ENCODE measurements around the gene VPS13C.
"Not testable (repeated sequence)": the region's sequence is repeated elsewhere in the genome, so short reads cannot be mapped to it uniquely, and the experiment has no call there.

Gene VPS13C

DNA sequence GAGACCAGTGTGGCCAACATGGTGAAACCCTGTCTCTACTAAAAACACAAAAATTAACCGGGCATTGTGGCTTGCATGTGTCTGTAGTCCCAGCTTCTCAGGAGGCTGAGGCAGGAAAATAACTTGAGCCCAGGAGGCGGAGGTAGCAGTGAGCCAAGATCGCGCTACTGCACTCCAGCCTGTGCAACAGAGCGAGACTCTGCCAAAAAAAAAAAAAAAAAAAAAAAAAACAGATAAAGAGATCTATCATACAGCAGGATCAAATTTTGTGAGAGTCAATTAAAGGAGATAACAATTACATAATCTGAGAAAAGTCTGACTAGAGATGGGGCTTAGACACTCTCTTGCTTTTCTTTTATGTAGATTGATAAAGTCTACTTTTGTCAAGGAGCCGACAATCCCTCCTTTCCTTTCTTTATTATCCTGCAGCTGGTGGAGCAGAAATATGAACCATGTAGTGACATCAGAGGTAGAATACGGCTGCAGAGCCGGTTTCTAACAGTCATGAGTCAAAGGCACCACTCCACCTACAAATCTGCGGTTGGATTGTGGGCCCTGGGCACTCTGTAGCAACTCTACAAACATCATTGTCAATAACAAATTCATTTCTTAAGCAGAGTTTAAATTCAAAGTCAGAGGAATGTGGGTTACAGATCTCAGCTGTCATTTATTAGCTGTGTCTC, 15.5 kb upstream of the VPS13C start:
- no peak for DNase-seq (ENCODE audit: low spot score)

- DNase-seq (ENCODE audit: low spot score): no peak
Observed at GRCh38 chr15:62071711-62072308, 11.6 kb upstream of the VPS13C start.

GRCh38 chr15:62069551-62069950, 9.3 kb upstream of the VPS13C start:
- DNase-seq (ENCODE audit: low spot score): no peak

DNA sequence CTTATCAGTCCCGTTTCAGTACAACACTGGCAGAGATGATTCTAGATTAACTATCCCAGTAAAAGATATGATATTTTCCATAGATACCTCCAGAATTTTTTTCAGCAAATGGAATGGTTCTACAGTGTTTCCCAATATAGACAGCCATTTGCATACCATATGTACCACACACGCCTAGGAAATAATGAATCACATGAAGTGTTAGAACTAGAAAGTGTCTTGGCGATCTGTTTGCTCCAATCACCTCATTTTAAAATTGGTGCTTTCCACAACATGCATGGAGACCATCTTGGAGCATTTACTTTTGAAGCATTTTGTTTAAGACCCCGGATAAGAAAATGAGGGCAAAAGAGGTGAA, 8.5 kb upstream of the VPS13C start:
- DNase-seq (ENCODE audit: low spot score): no peak

- peak; percentile 35 for DNase-seq (ENCODE audit: low spot score)
Observed at GRCh38 chr15:62068071-62068809, 8.0 kb upstream of the VPS13C start.

- DNase-seq (ENCODE audit: low spot score): no peak
Observed at GRCh38 chr15:62067448-62068044, 7.3 kb upstream of the VPS13C start.

- DNase-seq (ENCODE audit: low spot score): peak; percentile 67
Observed at GRCh38 chr15:62066663-62067447, 6.6 kb upstream of the VPS13C start, which contains the start of gene C2CD4A. C2CD4A (plus strand) TSS chr15:62066977; CDS start chr15:62067614, 637 bp downstream.

DNA sequence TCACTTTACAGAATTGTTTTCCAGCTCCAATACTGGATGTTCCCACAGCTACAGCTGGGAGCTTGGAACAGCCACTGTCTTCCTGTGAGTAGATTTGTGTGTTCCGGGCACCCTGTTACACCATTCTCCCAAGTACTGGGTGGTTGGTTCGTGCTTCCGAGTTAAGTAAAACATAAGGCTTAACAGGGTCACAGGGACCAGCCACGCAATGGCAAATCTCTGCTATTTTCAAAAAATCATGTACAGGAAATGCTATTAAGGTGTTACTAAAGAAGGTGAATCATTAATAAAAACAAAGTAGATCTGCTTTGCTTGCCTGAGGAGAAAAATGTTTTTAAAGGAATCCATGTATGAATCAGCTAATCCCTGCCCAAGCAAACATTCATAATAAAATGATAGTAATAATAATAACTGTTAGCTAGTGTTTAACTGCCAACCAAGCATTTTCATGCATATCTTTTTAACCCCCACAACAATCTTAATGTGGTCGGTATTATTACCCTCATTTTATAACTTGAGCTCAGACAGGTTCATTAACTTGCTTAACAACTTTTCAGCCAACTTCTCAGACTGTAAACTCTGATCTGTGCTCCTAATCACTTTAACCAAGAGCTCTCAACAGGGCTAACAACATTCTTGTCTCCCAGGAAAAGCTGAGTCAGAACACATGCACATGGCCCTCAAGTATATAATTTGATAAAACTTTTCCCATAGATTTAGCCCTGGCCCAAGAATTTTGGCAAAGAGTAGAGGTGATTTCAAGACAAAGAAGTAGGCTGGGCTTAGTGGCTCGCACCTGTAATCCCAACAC, 3.8 kb upstream of the VPS13C start:
- DNase-seq (ENCODE audit: low spot score): no peak

DNA sequence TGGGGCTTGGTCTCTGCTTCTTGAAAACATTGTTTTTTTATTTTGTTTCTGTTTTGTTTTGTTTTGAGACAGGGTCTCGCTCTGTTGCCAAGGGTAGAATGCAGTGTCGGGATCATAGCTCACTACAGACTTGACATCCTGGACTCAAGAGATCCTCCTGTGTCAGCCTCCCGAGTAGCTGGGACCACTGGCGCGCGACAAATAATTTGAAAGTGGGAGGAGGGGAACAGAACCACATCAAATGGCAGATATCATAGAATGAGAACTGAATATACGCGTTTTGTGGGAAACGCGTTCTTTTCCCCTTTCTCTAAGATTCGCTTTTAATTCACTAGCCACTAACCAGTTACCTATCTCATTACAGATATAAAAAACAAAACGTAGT, 641 bp upstream of the VPS13C start:
- DNase-seq (ENCODE audit: low spot score): no peak

DNA sequence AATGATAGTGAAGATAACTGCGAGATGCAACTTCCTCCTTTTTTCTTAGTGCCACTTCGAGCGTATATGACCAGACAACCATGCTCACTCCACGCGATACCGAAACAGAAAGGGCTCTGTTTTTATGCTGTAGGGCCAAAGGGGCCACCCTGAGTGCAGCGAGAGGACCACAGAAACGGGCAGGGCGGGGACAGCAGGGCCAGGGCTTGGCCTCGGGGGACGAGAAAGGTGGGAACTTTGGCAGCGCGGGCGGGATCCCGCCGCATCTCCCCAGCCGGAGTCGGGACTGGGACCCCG, 483 bp downstream of the VPS13C start:
- peak; percentile 39 for DNase-seq (ENCODE audit: low spot score)

DNA sequence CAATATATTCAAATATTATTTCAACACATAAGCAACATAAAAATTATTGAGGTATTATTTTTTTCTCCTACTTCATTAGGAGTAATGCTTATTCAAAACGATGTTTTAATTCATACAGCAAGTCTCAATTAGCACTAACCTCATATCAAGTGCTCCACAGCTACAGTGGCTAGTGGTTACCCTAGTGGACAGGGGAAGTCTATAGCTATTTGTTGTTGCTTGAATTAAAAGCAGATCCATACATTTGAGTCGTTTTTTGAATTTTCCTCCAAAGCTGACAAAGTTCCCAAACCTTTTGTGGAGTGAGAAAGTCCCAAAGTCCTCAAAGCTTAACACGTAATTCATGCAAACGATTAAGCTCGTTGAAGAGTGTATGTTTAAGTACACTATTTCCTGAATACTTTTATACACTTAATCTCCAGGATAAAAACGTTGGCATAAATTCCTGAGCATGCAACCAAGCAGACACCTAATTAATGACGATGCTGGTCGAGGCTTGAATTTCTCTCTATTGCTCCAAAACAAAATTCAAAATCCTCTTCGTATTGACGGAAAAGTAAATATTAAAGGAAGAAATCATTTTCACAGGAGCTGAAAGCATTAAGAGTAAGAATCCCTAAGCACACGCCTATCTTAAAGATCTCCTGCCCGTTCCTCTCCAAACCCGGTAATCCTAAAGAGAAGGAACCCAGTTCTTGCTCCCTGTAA, 985 bp downstream of the VPS13C start:
- no peak for DNase-seq (ENCODE audit: low spot score)

DNA sequence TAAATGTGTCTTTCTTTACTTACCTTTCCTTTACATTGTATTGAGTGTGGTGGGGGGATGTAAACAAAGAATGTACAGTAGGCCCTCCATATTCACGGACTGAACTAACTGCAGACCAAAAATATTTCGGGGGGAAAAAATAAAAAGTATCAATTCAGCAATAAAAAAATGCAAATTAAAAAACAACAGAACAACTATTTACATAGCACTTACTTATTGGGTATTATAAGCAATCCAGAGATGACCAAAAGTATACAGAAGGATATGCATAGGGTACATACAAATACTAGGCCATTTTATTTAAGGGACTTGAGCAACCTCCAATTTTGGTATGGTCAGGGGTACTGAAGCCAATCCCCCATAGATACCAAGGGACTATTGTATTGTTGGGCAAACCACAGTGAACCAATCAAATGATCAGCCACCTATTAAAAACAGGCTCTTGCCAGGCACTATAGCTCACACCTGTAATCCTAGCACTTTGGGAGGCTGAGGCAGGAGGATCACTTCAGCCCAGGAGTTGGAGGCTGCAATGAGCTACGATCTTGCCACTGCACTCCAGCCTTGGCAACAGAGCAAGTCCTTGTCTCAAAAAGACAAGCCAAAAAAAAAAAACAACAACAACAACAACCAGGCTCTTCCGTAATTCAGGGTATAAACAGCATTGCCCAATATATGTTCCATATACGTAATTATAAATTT, 1.8 kb downstream of the VPS13C start:
- no peak for DNase-seq (ENCODE audit: low spot score)

GRCh38 chr15:62057341-62057980, 2.8 kb downstream of the VPS13C start:
- no peak for DNase-seq (ENCODE audit: low spot score)

DNA sequence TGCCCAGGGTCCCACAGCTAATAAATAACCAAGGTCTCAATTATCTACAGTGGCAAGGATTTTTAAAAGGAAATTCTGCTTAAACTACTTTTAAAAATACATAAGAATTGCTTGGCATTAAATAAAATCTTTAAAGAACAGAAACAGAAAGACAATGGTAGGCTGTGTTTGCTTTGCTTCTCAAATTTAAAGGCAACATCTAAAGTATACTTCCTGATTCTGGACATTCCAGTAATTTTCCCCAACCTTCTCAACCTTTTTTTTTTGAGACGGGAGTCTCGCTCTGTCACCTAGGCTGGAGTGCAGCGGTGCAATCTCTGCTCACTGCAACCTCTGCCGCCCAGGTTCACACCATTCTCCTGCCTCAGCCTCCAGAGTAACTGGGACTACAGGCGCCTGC, 5.3 kb downstream of the VPS13C start:
- DNase-seq (ENCODE audit: low spot score): no peak

GRCh38 chr15:62053439-62054085, 6.7 kb downstream of the VPS13C start:
- no peak for DNase-seq (ENCODE audit: low spot score)

DNA sequence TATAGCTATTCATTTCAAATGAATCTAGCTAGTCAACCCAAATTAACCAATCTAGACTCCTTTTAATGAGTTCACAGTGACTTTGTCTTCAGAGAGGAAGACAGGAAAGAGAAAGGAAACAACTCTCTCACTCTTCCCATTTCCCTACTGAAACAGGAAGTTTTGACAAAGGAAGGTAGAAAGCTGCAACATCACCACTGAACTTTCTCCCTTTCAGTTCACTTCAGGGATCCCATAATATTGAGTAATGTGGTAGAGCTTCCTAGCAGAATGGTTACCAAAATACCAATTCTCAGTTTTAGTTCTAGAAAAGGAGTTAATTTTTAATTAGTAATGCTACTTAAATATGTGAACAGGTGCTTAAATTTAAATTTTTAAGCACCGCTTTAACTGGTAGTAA, 7.5 kb downstream of the VPS13C start:
- DNase-seq (ENCODE audit: low spot score): no peak

GRCh38 chr15:62051166-62051565, 9.1 kb downstream of the VPS13C start:
- no peak for DNase-seq (ENCODE audit: low spot score)

GRCh38 chr15:62050115-62050514, 10.1 kb downstream of the VPS13C start:
- no peak for DNase-seq (ENCODE audit: low spot score)

GRCh38 chr15:62048254-62048653, 12.0 kb downstream of the VPS13C start:
- DNase-seq (ENCODE audit: low spot score): not testable (repeated sequence)

Data from HuH-7 (cell line).